Femur (tissue), 1 donor: Measurements from ENCODE around the gene CCDC169.
"Not testable (repeated sequence)": the region's sequence is repeated elsewhere in the genome, so short reads cannot be mapped to it uniquely, and the experiment has no call there.

Experiments
- DNase-seq: peaks from one replicate; pipeline ENCODE4 v3.0.0-alpha.2; 2017

The CCDC169 gene

DNA sequence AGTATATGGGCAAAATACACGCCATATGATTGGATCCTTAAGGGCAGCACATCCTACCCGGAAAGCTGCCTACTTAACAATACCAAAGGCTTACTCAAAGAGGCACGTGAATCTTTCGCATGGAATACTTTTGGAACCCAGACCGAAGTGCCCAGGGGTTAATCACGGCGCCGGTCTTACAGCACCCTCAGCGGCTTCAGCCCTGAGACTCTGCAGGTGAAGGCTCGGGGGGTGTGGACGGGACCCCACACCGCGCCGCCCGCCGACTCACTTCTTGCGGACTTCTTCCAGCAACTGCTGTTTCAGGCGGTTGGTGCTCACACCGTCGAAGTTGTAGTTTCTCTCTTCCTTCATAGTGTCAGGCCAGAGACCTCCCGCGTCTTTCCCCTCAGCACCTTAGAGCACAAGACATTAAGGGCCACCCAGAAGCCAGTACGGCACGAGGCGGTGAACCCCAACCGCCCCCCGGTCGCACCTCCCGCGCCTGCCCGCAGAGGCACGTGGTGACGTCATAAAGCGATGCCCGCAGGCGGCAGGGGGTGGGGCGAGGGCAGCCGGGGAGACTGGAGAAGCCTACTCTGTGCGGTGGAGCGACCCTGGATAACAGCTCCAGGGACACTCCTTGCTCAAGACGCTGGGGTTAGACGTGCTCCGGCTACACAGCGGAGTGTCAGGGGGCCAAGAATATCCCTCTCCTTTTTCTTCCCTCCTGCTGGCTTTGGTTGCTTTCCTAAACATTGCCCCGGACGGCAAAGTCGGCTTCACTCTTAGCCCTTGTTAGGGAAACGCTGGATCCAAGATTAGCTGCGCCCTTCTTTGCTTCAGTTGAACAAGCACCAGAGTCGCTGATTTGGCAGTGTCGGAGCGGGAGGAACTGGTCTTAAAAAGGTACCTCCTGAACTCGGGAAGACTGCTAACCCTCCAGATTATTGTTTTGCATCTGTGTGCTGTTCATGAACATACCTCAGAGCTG, at the start of gene CCDC169:
TSS of gene CCDC169 (minus strand) at position 449 of the 973 bp plus-strand sequence. CDS start at position 354, 95 bp downstream.
- peak; percentile 83 for DNase-seq

DNA sequence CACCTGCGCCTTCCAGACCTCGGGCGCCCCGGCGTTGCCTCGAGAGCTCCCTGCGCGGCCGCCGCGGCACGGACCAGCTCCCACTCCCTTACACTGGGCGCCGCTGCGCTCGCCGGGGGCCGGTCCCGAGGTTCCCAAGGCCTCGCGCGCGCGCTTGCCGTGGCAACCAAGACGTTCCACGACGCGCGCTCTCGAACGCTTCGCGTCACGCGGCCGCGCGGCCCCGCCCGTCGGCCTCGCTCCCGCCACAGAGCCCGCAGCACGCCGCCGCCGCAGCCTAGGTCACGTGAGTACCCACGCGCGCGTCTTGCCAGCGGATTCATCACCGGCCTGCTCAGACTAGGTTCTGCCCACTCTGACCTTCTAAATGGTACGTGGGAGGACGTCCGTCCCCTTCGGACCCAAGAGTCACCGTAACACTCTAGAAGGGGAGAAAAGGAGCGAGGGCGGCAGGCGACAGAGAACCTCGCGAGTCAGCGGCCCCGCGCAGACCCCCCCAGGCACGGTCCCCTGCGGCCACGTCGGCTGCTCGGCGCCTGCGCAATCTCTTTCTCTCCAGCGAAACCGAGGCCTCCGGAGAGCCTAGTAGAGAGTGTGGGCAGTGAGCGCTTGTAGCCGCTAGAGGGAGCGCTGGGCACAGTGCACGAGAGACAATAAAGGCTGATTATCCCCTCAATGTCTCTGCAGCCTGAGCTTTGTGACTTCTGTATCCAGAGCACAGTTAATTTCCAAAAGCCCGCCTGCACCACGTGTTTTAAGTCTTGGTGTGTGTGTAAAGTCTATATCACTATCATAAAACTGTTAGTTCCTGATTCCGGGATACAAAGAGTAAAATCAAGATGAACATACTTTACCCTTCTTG, 48.8 kb upstream of the CCDC169 start, which contains the start of gene SPART:
TSS of gene SPART (minus strand) at position 173 of the 862 bp plus-strand sequence. CDS start 10,564 bp downstream, outside the sequence.
- peak; percentile 95 for DNase-seq

DNA sequence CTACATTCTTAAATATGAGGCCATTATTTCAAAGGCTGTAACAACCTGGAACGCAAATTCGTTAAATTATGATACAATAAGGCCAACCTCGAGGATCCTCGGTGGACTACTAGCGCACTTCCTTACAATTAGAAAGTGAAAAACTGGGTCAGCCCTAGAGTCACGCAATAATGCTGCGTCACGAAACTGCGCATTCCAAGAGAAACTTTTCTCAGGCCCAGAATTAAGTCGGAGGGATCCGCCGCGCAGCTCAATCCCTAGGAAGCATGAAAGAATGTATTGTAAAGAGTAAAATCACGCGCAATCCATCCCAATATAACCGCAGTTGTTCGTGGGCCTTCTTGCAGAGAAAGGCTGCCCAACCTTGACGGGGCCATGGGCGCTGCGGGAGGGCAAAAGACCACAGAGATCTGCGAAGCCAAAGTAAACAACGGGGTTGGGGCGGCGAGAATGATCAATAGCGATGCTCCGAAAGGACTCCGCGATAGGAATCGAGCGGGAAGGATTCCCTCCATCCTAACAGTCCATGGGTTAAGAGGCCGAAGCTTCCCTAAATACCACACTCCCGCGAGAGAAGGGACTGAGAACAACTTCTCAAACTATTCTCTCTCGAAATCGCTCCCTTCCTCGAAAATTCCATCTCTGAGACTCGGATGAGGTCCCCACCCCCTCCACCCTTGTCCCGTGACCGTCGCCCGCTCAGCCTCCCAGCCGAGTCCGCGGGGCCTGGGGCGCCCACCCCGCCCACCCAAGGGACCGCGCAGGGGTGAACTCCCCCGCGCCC, 48.0 kb upstream of the CCDC169 start:
- peak; percentile 87 for DNase-seq

DNA sequence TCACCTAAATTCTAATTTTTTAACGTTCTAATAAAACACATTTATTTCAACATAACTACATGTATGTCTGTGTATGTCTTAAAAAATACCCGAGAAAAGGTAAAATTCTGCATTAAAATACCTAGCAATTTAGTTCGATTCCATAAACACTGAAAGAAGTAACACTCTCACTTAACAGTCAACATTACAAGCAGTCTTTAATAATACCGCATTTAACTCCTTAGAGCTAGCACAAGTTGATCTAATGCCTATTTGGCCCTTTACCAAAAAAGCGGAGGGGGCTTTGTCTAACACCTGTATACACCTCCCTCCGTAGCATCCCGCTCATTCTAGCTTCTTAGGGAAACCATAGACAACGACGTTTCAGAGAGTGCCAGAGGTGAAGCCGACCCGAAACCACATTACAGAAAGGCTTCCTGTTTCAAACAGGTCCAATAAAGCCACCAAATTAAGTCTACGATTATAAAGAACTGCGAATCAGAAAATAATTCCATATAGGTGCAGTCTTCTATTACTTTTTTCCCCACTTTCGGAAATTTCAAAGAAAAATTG, 47.3 kb upstream of the CCDC169 start:
- DNase-seq, result no peak

DNA sequence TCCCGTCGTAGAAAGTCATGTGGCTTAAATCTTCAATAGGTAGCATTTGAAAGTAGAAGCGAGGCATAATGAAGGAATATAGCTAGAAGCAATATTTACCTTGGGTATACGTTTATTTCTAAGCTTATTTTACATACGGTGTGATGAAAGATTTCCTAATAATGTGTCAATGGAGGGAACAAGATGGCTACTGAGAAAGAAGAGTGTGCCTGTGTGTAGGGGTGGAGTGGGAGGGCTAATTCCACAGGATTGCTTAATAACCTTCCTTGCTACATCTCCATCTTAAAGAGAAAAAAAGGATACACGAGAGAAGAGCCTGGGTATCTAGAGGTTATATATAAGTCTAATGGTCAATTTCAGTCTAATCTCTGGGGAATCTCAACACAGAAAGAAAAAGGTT, 46.6 kb upstream of the CCDC169 start:
- DNase-seq, result no peak

DNA sequence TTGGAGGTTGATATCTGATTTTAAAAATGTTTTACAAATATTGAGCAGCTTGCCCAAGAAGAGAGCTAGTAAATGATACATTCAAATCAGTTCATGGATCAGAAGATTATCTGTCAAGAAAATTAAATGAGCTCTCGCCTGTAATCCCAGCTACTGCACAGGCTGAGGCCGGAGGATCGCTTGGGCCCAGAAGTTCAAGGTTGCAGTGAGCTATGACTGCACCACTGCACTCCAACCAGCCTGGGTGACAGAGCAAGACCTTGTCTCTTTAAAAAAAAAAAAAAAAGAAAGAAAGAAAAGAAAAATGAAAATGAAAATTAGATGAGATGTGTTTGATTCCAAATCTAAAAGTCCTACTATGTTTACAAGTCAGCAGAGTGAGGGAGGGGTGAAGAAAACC, 46.2 kb upstream of the CCDC169 start:
- DNase-seq, result no peak

DNA sequence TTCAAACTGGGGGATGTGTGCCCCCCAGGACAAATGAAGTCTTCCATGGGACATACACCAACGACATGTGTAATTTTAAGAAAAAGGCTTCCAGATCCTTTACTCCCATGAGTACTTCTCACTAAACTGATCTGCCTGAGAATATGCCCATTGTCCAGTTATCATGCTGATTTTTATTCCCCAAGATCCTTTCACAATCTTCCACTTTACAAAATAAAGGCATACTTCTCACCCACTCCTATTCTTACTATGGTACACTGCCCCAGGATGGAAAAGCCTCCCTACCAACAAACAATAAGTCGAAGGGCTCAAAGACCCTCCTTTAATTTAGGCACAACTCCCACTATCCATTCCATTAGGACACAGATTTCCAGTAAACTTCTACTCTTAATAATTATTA, 45.1 kb upstream of the CCDC169 start:
- DNase-seq, result no peak

DNA sequence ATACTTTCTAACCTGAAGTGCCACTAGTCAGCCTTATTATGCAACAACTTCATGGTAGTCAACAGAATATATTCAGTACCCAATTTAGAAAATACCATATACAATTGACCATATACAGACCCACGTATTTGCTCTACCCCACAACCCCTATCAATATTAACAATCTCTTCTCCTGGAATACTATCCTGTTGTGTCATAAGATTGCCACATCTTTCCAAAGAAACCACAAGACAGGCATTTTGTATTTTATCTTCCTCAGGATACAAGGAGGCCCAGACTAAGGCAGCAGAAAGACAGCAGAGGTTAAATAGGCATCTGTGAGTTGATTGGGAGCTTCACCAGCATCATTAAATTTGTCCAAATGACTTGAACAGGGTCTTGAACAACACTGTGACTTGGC, 44.1 kb upstream of the CCDC169 start:
- DNase-seq, result no peak

DNA sequence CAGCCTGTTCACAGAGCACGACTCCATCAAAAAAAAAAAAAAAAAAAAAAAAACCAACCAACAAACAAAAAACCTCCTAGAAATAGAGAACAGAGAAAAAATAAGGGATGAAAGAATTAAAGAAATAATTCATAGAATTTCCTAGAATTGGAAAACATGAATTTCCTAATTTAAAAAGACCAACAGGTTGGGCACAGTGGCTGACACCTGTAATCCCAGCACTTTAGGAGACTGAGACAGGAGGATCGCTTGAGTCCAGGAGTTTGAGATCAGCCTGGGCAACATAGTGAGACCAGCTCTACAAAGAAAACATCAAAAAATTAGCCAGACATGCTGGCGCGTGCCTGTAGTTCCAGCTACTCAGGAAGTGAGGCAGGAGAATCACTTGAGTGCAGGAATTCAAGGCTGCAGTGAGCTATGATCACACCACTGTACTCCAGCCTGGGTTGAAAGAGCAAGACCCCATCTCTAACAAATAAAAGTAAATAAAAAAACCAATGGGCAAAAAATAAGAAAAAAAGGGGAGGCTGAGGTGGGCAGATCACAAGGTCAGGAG, 42.1 kb upstream of the CCDC169 start:
- DNase-seq, result no peak

DNA sequence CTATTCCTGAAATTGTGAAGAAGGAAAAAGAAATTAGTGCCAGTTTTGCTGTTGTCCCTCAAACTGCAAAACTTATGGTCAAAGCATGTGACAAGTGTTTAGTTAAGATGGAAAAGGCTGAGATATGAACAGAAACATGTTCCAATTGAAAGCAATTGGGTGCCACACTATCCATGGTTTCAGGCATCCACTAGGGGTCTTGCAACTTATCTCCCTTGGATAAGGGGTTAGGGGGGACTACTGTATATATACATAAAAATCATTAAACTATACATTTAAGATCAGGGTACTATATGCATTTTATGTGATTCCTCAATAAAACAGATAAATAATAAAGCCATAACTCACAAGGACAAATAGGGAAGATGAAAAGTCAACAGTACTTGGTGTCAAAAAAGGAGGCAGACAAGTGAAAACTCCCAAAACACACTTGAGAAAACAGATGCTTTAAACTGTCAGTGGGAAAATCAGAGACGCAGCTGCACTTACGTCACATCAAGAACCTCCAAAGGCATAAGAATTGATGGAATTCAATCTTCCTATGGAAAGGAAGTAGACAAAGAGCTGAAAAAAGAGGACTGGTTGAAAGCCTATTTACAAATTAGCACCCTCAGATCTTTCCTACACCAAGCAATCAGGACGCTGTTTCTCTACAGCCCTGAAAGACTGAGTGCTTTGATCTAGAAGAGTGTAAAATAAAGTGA, 40.5 kb upstream of the CCDC169 start:
- no peak for DNase-seq

DNA sequence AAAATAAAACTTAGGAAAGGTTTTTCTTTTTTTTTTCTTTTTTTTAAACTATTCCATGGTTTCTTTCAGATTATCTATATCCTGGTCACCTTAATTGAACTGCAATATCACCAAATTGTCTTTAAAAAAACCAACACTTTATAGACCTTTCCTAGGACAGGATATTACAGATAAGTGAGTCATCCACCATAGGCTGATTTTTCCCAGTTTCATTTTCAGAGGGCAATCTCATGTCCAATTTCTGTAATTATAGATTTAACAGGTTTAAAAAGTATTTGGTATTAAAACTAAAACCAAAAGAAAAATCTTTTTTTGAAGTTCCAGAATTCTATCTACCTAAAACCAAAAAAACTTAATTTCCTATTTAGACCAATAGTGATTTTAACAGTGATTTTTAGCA, 35.4 kb upstream of the CCDC169 start:
- no peak for DNase-seq

DNA sequence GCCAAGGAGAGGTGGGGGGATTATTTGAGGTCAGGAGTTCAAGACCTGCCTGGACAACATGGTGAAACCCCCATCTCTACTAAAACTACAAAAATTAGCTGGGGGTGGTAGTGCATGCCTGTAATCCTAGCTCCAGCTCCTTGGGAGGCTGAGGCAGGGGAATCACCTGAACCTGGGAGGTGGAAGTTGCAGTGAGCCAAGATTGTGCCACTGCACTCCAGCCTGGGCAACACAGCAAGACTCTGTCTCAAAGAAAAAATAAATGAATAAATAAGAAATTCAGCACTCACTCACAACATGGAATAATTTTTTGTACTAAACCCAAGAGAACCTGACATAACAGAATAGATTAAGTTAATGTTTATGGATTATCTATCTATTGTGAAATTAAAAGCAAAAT, 34.6 kb upstream of the CCDC169 start:
- DNase-seq, result not testable (repeated sequence)

DNA sequence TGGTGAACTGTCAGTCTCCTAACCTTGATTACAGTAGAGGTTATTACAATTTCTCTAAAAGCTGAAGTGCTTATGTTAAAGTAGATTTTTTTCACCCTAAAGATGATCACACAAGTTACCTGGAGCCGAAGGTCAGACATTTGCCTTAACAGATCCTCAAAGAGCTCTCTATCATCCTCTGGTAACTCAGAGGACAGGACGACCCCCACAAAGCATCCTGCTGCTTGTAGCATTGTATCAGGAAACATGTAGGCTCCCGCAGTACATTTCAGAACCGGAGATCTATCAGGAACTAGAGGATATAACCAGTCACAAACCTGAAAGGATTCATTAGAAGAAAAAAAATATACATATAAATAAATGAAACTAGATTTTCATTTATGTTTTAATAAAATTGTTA, 33.7 kb upstream of the CCDC169 start:
- DNase-seq, result no peak

DNA sequence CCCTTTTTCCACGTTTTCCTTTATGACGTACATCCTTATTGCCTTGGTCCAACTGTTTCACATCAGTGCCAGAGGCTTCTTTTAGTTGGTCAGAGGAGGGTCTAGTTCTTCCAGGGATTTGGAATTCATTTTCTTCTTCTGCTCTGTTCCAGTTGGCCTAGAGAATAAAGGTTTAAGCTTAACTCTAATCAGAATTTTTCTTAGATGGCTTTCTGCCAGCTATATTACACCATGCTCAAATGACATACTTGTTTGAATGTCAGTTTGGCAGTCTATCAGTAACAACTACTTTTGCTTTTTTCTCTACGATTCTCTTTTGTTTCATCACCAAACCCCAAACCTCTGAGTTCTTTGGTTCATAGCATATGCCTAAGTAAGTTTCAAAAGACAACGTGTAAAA, 31.7 kb upstream of the CCDC169 start:
- DNase-seq, result no peak

DNA sequence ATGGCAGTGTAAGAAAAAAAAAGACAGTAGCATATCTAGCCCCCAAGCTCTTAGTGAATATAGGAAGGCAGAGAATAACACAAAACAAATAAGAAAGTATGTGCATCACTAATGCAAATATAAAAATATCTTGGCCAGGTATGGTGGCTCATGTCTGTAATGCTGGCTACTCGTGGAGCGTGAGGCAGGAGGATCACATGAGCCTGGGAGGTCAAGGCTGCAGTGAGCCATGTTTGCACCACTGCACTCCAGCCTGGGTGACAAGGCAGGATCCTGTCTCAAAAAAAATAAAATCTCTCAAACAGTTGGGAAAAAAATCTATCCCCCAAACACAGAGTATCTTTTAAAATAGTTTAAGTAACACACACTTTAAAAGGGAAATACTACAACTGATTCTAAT, 31.2 kb upstream of the CCDC169 start:
- no peak for DNase-seq

DNA sequence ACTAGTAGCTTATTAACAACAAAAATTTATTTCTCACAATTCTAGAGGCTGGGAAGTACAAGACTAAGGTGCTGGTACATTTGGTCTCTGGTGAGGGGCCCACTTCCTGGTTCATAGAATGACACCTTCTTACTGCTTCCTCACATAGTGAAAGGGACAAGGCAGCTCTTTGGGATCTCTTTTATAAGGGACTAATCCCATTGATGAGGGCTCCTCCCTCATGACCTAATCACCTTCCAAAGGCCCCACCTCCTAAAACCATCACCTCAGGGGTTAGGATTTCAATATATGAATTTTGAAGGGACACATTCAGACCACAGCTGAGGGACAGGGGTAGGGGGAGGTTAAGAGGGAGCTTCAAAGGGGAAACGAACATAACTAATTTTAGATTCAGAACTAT, 28.3 kb upstream of the CCDC169 start:
- DNase-seq, result no peak

DNA sequence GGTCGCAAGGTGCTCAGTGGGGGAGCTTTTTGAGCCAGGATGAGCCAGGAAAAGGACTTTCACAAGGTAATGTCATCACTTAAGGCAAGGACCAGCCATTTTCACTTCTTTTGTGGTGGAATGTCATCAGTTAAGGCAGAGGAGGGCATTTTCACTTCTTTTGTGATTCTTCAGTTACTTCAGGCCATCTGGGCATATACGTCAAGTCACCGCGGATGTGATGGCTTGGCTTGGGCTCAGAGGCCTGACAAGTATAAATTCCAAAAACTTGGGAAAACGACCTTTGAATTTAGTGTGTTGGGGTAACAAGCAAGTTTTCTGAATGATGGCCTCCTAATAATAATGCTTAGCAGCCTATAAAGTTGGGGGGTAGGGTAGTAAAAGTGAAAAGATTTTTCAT, 27.3 kb upstream of the CCDC169 start:
- not testable (repeated sequence) for DNase-seq

DNA sequence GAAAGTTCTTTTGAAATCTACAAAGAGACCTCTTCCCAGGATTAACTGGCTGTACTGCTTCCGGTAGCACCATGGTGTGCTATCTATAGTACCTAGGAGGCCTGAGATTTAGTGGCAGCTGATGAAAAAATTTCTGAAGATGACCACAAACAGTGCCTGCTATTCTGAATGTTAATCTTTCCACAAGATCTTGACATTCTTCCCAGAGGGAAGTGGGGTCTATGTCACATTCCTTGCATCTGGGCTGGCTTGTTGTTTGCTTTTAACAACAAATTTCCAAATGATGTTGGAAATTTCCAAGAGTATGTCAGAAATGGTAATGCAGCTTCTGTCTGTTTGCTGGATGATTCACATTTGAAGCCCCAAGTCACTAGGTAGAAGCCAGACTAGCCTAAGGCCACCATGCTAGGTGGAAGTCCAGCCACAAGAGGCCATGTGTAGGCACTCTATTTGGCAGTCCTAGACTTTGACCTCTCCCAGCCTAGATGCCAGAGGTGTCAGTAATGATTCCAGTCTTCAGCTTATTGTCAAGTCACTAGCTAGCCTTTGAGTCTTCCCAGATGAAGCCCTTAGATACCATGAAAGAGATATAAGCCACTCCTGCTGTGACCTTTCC, 26.4 kb upstream of the CCDC169 start:
- no peak for DNase-seq

DNA sequence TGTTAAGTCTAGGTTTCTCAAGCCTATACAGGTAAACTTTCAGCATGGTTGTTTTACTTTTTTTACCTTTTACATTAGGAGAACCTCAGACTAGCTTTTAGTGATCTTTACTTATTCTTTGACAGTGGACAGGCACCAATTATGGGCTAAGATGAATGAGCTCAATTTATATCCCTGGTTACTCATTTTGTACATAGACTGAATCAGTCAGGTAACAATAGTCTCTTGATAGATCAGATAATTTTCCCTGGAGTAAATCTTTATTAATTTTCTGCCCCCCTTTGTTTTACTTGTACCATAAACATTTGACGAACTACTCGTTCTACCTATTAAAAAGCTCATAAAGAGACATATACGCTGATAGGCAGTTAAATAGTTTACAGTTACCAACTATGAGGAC, 25.8 kb upstream of the CCDC169 start:
- DNase-seq, result no peak

DNA sequence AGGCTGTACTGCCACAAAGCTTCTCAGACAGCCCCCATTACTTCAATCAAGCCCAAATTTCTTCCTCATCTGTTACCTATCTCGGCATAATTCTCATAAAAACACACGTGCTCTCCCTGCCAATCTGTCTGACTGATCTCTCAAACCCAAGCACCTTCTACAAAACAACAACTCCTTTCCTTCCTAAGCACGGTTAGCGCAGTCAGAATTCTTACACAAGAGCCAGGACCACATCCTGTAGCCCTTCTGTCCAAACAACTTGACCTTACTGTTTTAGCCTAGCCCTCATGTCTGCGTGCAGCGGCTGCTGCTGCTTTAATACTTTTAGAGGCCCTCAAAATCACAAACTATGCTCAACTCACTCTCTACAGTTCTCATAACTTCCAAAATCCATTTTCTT, 22.2 kb upstream of the CCDC169 start:
- DNase-seq, result not testable (repeated sequence)
